Measurements from ENCODE around the gene ABLIM1. TPM values are rescaled to one million over a fixed set of nuclear protein-coding genes. Genes with fewer than 3 reads are reported as not detected.

The ABLIM1 gene
- total and polyA plus RNA-seq, 2 of the 13 experiments (the other 11 are each of a cell fraction or from before 2014, with no cell fraction given): 59.4 to 92.7 TPM

DNA sequence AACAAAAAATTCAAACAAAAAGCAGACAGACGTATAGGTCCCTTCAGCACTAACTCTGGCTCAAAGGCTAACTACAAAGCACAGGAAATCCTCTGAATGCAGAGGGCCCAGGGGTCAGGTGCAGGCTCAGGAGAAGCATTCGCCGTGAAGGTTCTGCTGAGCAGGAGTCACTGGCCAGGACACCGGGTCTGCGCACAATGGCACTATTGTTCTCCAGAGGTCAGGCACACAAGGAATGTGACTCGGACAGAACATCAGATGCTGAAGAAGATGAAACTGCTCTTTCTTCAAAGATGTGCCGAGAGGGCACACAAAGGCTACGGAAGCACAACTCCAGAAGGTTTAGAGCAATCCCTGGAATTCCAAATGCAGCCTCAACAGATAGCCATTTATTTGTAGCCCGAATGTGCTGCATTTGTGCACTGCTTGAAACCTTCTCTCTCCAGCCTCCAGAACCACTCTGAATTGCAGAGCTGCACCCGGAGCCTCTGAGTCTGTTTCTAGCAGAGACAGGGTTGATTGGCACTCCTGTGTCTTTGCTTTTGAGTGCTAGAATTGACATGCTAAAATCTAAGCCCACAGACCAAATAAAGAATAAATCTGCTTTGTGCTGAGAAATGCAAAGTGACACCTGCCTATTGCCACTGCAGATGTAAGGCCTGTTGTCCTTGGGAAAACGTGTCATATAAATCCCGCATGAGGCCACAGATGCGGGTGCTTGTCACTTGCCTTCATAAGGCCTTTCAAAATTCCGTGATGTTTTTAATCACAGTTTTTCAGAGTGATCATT is 168.4 kb downstream of the ABLIM1 start (continued):
- TF ChIP-seq, protein P1, sequence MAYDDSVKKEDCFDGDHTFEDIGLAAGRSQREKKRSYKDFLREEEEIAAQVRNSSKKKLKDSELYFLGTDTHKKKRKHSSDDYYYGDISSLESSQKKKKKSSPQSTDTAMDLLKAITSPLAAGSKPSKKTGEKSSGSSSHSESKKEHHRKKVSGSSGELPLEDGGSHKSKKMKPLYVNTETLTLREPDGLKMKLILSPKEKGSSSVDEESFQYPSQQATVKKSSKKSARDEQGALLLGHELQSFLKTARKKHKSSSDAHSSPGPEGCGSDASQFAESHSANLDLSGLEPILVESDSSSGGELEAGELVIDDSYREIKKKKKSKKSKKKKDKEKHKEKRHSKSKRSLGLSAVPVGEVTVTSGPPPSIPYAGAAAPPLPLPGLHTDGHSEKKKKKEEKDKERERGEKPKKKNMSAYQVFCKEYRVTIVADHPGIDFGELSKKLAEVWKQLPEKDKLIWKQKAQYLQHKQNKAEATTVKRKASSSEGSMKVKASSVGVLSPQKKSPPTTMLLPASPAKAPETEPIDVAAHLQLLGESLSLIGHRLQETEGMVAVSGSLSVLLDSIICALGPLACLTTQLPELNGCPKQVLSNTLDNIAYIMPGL (CRISPR knock-in tag; IDR thresholded peaks at IDR 0.05; ENCODE audit: borderline replicate concordance in 1 of 2, low read depth in 1 of 2): no peak
- TF ChIP-seq, protein P2, sequence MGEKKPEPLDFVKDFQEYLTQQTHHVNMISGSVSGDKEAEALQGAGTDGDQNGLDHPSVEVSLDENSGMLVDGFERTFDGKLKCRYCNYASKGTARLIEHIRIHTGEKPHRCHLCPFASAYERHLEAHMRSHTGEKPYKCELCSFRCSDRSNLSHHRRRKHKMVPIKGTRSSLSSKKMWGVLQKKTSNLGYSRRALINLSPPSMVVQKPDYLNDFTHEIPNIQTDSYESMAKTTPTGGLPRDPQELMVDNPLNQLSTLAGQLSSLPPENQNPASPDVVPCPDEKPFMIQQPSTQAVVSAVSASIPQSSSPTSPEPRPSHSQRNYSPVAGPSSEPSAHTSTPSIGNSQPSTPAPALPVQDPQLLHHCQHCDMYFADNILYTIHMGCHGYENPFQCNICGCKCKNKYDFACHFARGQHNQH (CRISPR knock-in tag; IDR thresholded peaks at IDR 0.05): peak; percentile 73; the same call in 1 of the 2 replicates
- no peak for TF ChIP-seq ZNF773 (CRISPR knock-in tag; IDR thresholded peaks at IDR 0.05; ENCODE audit: borderline replicate concordance)
- TF ChIP-seq HNF4A (CRISPR knock-in tag; IDR thresholded peaks at IDR 0.05): peak; percentile 93
- no peak for TF ChIP-seq ZFP1 (CRISPR knock-in tag; IDR thresholded peaks at IDR 0.05)
- TF ChIP-seq, protein P3, sequence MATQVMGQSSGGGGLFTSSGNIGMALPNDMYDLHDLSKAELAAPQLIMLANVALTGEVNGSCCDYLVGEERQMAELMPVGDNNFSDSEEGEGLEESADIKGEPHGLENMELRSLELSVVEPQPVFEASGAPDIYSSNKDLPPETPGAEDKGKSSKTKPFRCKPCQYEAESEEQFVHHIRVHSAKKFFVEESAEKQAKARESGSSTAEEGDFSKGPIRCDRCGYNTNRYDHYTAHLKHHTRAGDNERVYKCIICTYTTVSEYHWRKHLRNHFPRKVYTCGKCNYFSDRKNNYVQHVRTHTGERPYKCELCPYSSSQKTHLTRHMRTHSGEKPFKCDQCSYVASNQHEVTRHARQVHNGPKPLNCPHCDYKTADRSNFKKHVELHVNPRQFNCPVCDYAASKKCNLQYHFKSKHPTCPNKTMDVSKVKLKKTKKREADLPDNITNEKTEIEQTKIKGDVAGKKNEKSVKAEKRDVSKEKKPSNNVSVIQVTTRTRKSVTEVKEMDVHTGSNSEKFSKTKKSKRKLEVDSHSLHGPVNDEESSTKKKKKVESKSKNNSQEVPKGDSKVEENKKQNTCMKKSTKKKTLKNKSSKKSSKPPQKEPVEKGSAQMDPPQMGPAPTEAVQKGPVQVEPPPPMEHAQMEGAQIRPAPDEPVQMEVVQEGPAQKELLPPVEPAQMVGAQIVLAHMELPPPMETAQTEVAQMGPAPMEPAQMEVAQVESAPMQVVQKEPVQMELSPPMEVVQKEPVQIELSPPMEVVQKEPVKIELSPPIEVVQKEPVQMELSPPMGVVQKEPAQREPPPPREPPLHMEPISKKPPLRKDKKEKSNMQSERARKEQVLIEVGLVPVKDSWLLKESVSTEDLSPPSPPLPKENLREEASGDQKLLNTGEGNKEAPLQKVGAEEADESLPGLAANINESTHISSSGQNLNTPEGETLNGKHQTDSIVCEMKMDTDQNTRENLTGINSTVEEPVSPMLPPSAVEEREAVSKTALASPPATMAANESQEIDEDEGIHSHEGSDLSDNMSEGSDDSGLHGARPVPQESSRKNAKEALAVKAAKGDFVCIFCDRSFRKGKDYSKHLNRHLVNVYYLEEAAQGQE (IDR thresholded peaks at IDR 0.05; ENCODE audit: borderline replicate concordance in 1 of 2, low read depth in 1 of 2, low read length in 2 of 2): peak in 1 of 2 experiments; percentile 64; a peak in 1 of 4 replicates
- peak; percentile 28 for TF ChIP-seq ZNF331 (CRISPR knock-in tag; IDR thresholded peaks at IDR 0.05)
- no peak for TF ChIP-seq ZNF33B (CRISPR knock-in tag; IDR thresholded peaks at IDR 0.05)
- TF ChIP-seq, protein P4, sequence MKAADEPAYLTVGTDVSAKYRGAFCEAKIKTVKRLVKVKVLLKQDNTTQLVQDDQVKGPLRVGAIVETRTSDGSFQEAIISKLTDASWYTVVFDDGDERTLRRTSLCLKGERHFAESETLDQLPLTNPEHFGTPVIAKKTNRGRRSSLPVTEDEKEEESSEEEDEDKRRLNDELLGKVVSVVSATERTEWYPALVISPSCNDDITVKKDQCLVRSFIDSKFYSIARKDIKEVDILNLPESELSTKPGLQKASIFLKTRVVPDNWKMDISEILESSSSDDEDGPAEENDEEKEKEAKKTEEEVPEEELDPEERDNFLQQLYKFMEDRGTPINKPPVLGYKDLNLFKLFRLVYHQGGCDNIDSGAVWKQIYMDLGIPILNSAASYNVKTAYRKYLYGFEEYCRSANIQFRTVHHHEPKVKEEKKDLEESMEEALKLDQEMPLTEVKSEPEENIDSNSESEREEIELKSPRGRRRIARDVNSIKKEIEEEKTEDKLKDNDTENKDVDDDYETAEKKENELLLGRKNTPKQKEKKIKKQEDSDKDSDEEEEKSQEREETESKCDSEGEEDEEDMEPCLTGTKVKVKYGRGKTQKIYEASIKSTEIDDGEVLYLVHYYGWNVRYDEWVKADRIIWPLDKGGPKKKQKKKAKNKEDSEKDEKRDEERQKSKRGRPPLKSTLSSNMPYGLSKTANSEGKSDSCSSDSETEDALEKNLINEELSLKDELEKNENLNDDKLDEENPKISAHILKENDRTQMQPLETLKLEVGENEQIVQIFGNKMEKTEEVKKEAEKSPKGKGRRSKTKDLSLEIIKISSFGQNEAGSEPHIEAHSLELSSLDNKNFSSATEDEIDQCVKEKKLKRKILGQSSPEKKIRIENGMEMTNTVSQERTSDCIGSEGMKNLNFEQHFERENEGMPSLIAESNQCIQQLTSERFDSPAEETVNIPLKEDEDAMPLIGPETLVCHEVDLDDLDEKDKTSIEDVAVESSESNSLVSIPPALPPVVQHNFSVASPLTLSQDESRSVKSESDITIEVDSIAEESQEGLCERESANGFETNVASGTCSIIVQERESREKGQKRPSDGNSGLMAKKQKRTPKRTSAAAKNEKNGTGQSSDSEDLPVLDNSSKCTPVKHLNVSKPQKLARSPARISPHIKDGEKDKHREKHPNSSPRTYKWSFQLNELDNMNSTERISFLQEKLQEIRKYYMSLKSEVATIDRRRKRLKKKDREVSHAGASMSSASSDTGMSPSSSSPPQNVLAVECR (CRISPR knock-in tag; IDR thresholded peaks at IDR 0.05; ENCODE audit: borderline replicate concordance): peak; percentile 58; the same call in 1 of the 2 replicates
- TF ChIP-seq GABPB1 (CRISPR knock-in tag; IDR thresholded peaks at IDR 0.05): peak; percentile 56; the same call in 1 of the 2 replicates
- TF ChIP-seq RFX5 (IDR thresholded peaks at IDR 0.05; ENCODE audit: low read depth, low read length): no peak
- TF ChIP-seq, protein P5, sequence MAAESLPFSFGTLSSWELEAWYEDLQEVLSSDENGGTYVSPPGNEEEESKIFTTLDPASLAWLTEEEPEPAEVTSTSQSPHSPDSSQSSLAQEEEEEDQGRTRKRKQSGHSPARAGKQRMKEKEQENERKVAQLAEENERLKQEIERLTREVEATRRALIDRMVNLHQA (CRISPR knock-in tag; IDR thresholded peaks at IDR 0.05): no peak
- peak; percentile 75 for TF ChIP-seq ZMYM4 (CRISPR knock-in tag; IDR thresholded peaks at IDR 0.05)
- no peak for TF ChIP-seq HNRNPH1 (optimal IDR thresholded peaks at IDR 0.05; ENCODE audit: low read depth, low read length)
- TF ChIP-seq KAT8 (CRISPR knock-in tag; IDR thresholded peaks at IDR 0.05): peak; percentile 57; the same call in 1 of the 2 replicates

Measured in HepG2 (cell line).